HepG2 (cell line): Measurements from ENCODE around the gene P2RX3. TPM values are rescaled to one million over a fixed set of nuclear protein-coding genes. Genes with fewer than 3 reads are reported as not detected.

Source experiments
- ATAC-seq: fragments of 200-7000 bp; cut with Tn5 transposase; 3 replicates; pipeline ENCODE4 v1.9.1; 2020; ENCODE audit warnings: mild to moderate bottlenecking, moderate library complexity
- BruUV-seq: library from RNA; stranded (reverse); fragments of 400-500 nt; replicated peaks from 2 replicates; lab custom pipeline; 2021; lab: Mats Ljungman, UMichigan
- CTCF ChIA-PET: fragments of 300-600 bp; formaldehyde crosslinking; extraction: SDS; loops from one replicate; lab custom pipeline; 2021; ENCODE audit warnings: low total read pairs, inconsistent platforms, low intra/inter-chr PET ratio; lab: Yijun Ruan, JAX
- POLR2A ChIA-PET: fragments of 350-600 bp; sonication (Branson Sonifier 250); formaldehyde crosslinking; loops from one replicate; lab custom pipeline; 2020; ENCODE audit warnings: antibody characterized with exemption, inconsistent platforms; lab: Yijun Ruan, JAX
- DNase-seq: peaks from one replicate; pipeline ENCODE4 v3.0.0-alpha.2; 2015; ENCODE audit warnings: low spot score
- FAIRE-seq: peaks from 3 replicates; lab custom pipeline; 2011; peaks lifted over from hg19 to GRCh38; lab: Jason Lieb, UNC
- H2AFZ ChIP-seq: one replicate; pipeline ENCODE4 v1.6.1; 2011; ENCODE audit warnings: low read length, inconsistent platforms
- H3K27ac ChIP-seq: fragments of 300-600 bp; 3 replicates; pipeline ENCODE4 v1.8.0; 2011; ENCODE audit warnings: mixed run types, mild to moderate bottlenecking, mixed read lengths, low read length, inconsistent platforms; ENCODE audit not compliant: insufficient read depth; ENCODE audit errors: extremely low read length
- H3K27me3 ChIP-seq, 2 experiments: fragments of 200-600 bp in 1 of 2; 2 replicates in 1 of 2; 3 replicates in 1 of 2; pipeline versions ENCODE4 v1.6.0 to v1.8.0; 2011; ENCODE audit warnings: low read length in 2 of 2, mild to moderate bottlenecking in 2 of 2, moderate library complexity in 2 of 2, inconsistent platforms in 1 of 2; ENCODE audit not compliant: insufficient read depth in 2 of 2, control insufficient read depth in 1 of 2
- H3K36me3 ChIP-seq, 2 experiments: fragments of 200-600 bp in 1 of 2; replicated peaks in 1 of 2; 2 replicates in 1 of 2; 3 replicates in 1 of 2; pipeline versions ENCODE4 v1.5.1 to v1.8.0; 2011; ENCODE audit warnings: low read length in 2 of 2, inconsistent platforms in 1 of 2; ENCODE audit not compliant: insufficient read depth in 2 of 2, control insufficient read depth in 1 of 2
- H3K4me1 ChIP-seq: 2 replicates; pipeline ENCODE4 v1.5.1; 2012; ENCODE audit warnings: low read length, inconsistent platforms; ENCODE audit not compliant: insufficient read depth
- H3K4me2 ChIP-seq: 2 replicates; pipeline ENCODE4 v1.6.0; 2011; ENCODE audit warnings: low read depth, low read length, inconsistent platforms
- H3K4me3 ChIP-seq, 3 experiments: fragments of 200-600 bp in 1 of 3; sonication (generic), shearing (Covaris generic) in 1 of 3; replicated peaks in 1 of 3; 2 replicates each; pipeline ENCODE4 v1.5.1; 2011 to 2016; ENCODE audit warnings: low read length in 3 of 3, inconsistent platforms in 2 of 3, low read depth in 2 of 3, mild to moderate bottlenecking in 2 of 3, control low read depth in 1 of 3, mixed read lengths in 1 of 3; ENCODE audit not compliant: insufficient read depth in 1 of 3
- H3K79me2 ChIP-seq: one replicate; pipeline ENCODE4 v1.6.1; 2011; ENCODE audit warnings: low read length, inconsistent platforms; ENCODE audit not compliant: insufficient read depth
- H3K9ac ChIP-seq: 2 replicates; pipeline ENCODE4 v1.6.0; 2011; ENCODE audit warnings: mild to moderate bottlenecking, low read depth, low read length, inconsistent platforms; ENCODE audit not compliant: insufficient read depth
- H3K9me3 ChIP-seq: 2 replicates; pipeline ENCODE4 v1.5.1; 2012; ENCODE audit warnings: mild to moderate bottlenecking, low read length
- H4K20me1 ChIP-seq: 2 replicates; pipeline ENCODE4 v1.6.0; 2011; ENCODE audit warnings: inconsistent platforms, mild to moderate bottlenecking, low read length, moderate library complexity; ENCODE audit not compliant: insufficient read depth
- ATF7 ChIP-seq, 2 experiments: fragments of 450-650 bp in 1 of 2; sonication (generic) in 1 of 2; formaldehyde crosslinking in 1 of 2; IDR thresholded peaks; 2 replicates each; pipeline versions ENCODE4 v1.4.0 to v1.6.1; 2016 to 2020; ENCODE audit warnings: antibody characterized with exemption in 1 of 2, mild to moderate bottlenecking in 1 of 2, missing genetic modification reagents in 1 of 2
- EEA1 ChIP-seq: sonication (generic); formaldehyde crosslinking; IDR thresholded peaks from 2 replicates; pipeline ENCODE4 v1.5.1; 2020; ENCODE audit warnings: mild to moderate bottlenecking, missing genetic modification reagents, borderline replicate concordance
- GABPA ChIP-seq, 2 experiments: IDR thresholded peaks; 2 replicates each; pipeline ENCODE4 v1.6.1; 2011 to 2016; ENCODE audit warnings: low read depth in 2 of 2, low read length in 1 of 2, missing biosample characterization in 1 of 2, missing genetic modification characterization in 1 of 2
- GPN1 ChIP-seq: sonication (generic); formaldehyde crosslinking; IDR thresholded peaks from 2 replicates; pipeline ENCODE4 v1.5.1; 2020; ENCODE audit warnings: missing genetic modification reagents, borderline replicate concordance
- HNRNPUL1 ChIP-seq: fragments of 200-400 bp; formaldehyde crosslinking; IDR thresholded peaks from 2 replicates; pipeline ENCODE4 v1.6.1; 2017; ENCODE audit warnings: low read depth, mild to moderate bottlenecking, low read length, moderate library complexity
- MATR3 ChIP-seq: sonication (generic); formaldehyde crosslinking; IDR thresholded peaks from 2 replicates; pipeline ENCODE4 v1.4.0; 2020; ENCODE audit warnings: missing genetic modification reagents
- NR2F1 ChIP-seq, 2 experiments: fragments of 450-650 bp in 1 of 2; formaldehyde crosslinking in 1 of 2; IDR thresholded peaks; 2 replicates each; pipeline versions ENCODE4 v1.5.0 to v1.6.1; 2016 to 2020; ENCODE audit warnings: mild to moderate bottlenecking in 1 of 2, missing compliant biosample characterization in 1 of 2, missing genetic modification reagents in 1 of 2, moderate library complexity in 1 of 2
- PLRG1 ChIP-seq: fragments of 450-650 bp; conservative IDR thresholded peaks from 2 replicates; pipeline ENCODE4 v1.6.1; 2016
- RAD51 ChIP-seq: fragments of 450-650 bp; IDR thresholded peaks from 2 replicates; pipeline ENCODE4 v1.6.1; 2016; ENCODE audit warnings: borderline replicate concordance
- SAFB2 ChIP-seq: sonication (generic); formaldehyde crosslinking; IDR thresholded peaks from 2 replicates; pipeline ENCODE4 v1.5.1; 2020; ENCODE audit warnings: missing genetic modification reagents, low read depth, mild to moderate bottlenecking, borderline replicate concordance
- SMAD1 ChIP-seq: sonication (generic); formaldehyde crosslinking; IDR thresholded peaks from 2 replicates; pipeline ENCODE4 v1.4.0; 2020; ENCODE audit warnings: missing genetic modification reagents, low read depth, mild to moderate bottlenecking, borderline replicate concordance
- ZC3H4 ChIP-seq: sonication (generic); formaldehyde crosslinking; IDR thresholded peaks from 2 replicates; pipeline ENCODE4 v1.4.0; 2020; ENCODE audit warnings: missing genetic modification reagents, borderline replicate concordance
- ZFP82 ChIP-seq: sonication (generic); formaldehyde crosslinking; IDR thresholded peaks from 2 replicates; pipeline ENCODE4 v1.5.1; 2020; ENCODE audit warnings: mild to moderate bottlenecking, missing genetic modification reagents, borderline replicate concordance
- ZNF138 ChIP-seq: sonication (generic); formaldehyde crosslinking; IDR thresholded peaks from 2 replicates; pipeline ENCODE4 v1.5.0; 2020; ENCODE audit warnings: mild to moderate bottlenecking, low read depth, missing genetic modification reagents
- ZNF274 ChIP-seq: sonication (generic); formaldehyde crosslinking; IDR thresholded peaks from 2 replicates; pipeline ENCODE4 v1.5.1; 2020; ENCODE audit warnings: mild to moderate bottlenecking, missing genetic modification reagents
- ZNF451 ChIP-seq: sonication (generic); formaldehyde crosslinking; IDR thresholded peaks from 2 replicates; pipeline ENCODE4 v1.5.0; 2020; ENCODE audit warnings: mild to moderate bottlenecking, missing genetic modification reagents
- ZNF460 ChIP-seq: sonication (generic); formaldehyde crosslinking; IDR thresholded peaks from 2 replicates; pipeline ENCODE4 v1.5.1; 2020; ENCODE audit warnings: missing genetic modification reagents, mild to moderate bottlenecking, borderline replicate concordance
- ZNF510 ChIP-seq: sonication (generic); formaldehyde crosslinking; IDR thresholded peaks from 2 replicates; pipeline ENCODE4 v1.4.0; 2020; ENCODE audit warnings: low read depth, mild to moderate bottlenecking, missing genetic modification reagents
- ZSCAN25 ChIP-seq: sonication (generic); formaldehyde crosslinking; IDR thresholded peaks from 2 replicates; pipeline ENCODE4 v1.8.0; 2022; ENCODE audit warnings: mild to moderate bottlenecking, missing genetic modification reagents
- WGBS: methylation state at CpG from one replicate; pipeline ENCODE4 v1.1.6; 2017; ENCODE audit warnings: low lambda C conversion rate; 5-methylcytosine and 5-hydroxymethylcytosine counted together
- in situ Hi-C: cut with HindIII; loops from 2 replicates; pipeline ENCODE4 v1.10.0; 2017; ENCODE audit warnings: low pct_unique_long_range_greater_than_20kb; ENCODE audit not compliant: extremely low pct_ligation_motif_present
- intact Hi-C: fragments of 100-400 bp; cut with micrococcal nuclease; formaldehyde crosslinking; loops from one replicate; pipeline ENCODE4 v1.10.0; 2022; ENCODE audit not compliant: unreplicated experiment
- polyA plus RNA-seq, 8 experiments: library from polyadenylated mRNA; depleted of rRNA in 3 of 8; stranded (reverse) in 7 of 8; unstranded in 1 of 8; fragments of >200 nt; fragmentation: Illumina TruSeq in 4 of 8; extraction: Trizol in 4 of 8; gene quantifications; 2 replicates each; pipeline versions ENCODE4 v1.2.1 to v1.2.3, GENCODE V29; 2011 to 2016; ENCODE audit warnings: low read depth in 4 of 8, missing spikeins in 1 of 8, mixed read lengths in 1 of 8; ENCODE audit not compliant: insufficient read depth in 1 of 8
- total RNA-seq, 5 experiments: library from RNA; depleted of rRNA; stranded (reverse); fragments of >200 nt; fragmentation: Illumina TruSeq; extraction: Trizol; gene quantifications; 2 replicates each; pipeline ENCODE4 v1.2.3, GENCODE V29; 2016; ENCODE audit warnings: low read depth in 1 of 5

Gene P2RX3
- total and polyA plus RNA-seq, 2 of the 13 experiments (the other 11 are each of a cell fraction or from before 2014, with no cell fraction given) = 0.08 TPM; not detected in 1

DNA sequence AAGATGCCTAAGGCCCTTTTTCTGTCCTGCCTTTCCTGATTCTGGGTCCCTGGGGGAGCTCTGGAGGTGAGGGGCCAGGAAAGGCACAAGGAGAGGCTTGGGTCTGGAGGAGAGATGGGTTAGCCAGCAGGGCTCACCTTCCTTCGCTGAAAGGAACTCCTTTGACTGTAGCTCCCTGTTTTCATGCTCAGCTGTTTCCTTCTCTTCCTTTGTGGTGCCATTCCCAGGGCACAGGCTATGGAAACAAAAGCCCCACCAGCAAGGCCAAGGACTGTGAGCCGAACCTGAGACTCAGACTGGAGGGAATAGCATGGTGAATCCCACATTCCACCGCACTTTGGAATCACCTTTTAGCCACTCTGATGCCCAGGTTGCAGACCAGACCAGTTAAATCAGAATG lies 78.3 kb downstream of the P2RX3 start:
- in situ Hi-C loops = no loop called here
- TF ChIP-seq ZSCAN25 (CRISPR knock-in tag) (no peak), RAD51 (no peak), ZC3H4 (CRISPR knock-in tag) (no peak), ZFP82 (CRISPR knock-in tag) (no peak), PLRG1 (no peak), ZNF460 (CRISPR knock-in tag) (no peak), SAFB2 (CRISPR knock-in tag) (no peak), MATR3 (no peak), GPN1 (no peak), EEA1 (CRISPR knock-in tag) (no peak), ATF7 (IDR thresholded peaks at IDR 0.05) (no peak), ATF7 (CRISPR knock-in tag; IDR thresholded peaks at IDR 0.05) (no peak), ZNF510 (CRISPR knock-in tag) (no peak), NR2F1 (CRISPR knock-in tag; IDR thresholded peaks at IDR 0.05) (no peak), SMAD1 (CRISPR knock-in tag) (no peak), HNRNPUL1 (no peak), GABPA (IDR thresholded peaks at IDR 0.05; ENCODE audit: low read depth, low read length) (no peak), GABPA (CRISPR knock-in tag; IDR thresholded peaks at IDR 0.05; ENCODE audit: low read depth) (no peak), ZNF274 (no peak), ZNF138 (CRISPR knock-in tag) (no peak), ZNF451 (no peak)
- TF ChIP-seq, all 625 proteins: peak for 0
- Histone ChIP-seq H3K79me2 (no peaks in the 10 kb centered on the region), H4K20me1 (no peaks in the 10 kb centered on the region), H3K36me3 (no peaks in the 10 kb centered on the region), H3K9ac (no peak overlapping the region), H3K4me1 (no peaks in the 10 kb centered on the region), H3K4me2 (no peak overlapping the region), H3K27me3 (peaks cover 0 to 6% of the 10 kb centered on the region in 2 experiments; a peak in 2 of 5 replicates), H2AFZ (no peak overlapping the region), H3K27ac (no peak overlapping the region), H3K4me3 (no peak overlapping the region), H3K9me3 (no peaks in the 10 kb centered on the region)
- intact Hi-C loops = no loop called here
- ChIA-PET POLR2A (no interaction called here), CTCF (no interaction called here)
- BruUV-seq = no TSS peak
- DNase-seq (no peak), ATAC-seq (no peak), FAIRE-seq (no peak)
- WGBS = 40% methylated on average over 3 of the region's 3 CpGs
